Activated effector memory CD4-positive, alpha-beta T cell treated with Interleukin-2 at 50 U/mL for 16 hours (primary cell): ENCODE measurements around the gene PKDCC.
"Not testable (repeated sequence)": the region's sequence is repeated elsewhere in the genome, so short reads cannot be mapped to it uniquely, and the experiment has no call there.

ENCODE experiments used
- DNase-seq: peaks from one replicate; pipeline ENCODE4 v3.0.0-alpha.2; 2020

Gene PKDCC

DNA sequence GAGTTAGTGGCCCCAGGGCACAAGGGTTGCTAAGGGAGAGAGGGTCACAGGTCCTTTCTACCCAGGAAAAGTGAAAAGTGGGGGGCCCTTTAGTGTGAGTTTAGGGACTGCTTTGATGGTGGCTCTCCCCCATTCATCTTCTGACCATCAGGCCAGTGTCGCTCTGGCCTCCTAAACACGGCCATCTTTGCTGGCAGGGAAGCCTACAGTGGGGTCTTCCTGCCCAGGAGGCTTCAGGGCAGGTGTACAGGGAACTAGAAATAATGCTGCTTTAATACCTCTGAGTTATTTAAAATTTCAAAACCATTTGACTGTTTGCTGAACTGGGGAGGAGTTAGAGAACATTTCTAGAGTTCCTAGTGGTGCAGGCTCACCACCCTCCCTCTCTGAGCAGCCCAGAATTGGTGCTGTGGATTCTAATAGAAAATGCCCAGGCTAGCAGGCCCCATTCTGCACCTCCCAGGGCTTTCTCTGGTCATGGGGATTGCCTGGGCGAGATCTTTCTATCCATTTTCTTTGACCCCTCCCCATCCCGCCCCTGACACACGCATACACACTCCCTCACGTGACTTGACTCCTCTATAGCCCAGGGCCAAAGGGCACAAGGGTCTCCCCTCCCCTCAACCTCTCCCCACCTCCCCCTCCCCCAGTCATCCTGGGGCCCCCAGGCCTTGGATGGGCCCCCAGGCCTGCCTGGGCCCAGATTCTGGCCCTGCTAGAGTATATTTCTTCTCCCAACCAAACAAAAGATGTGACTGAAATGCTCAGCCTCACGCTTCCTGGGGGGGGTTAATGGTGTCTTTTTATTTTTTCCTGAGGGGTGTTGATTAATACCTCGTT lies 3.1 kb downstream of the PKDCC start:
- no peak for DNase-seq

DNA sequence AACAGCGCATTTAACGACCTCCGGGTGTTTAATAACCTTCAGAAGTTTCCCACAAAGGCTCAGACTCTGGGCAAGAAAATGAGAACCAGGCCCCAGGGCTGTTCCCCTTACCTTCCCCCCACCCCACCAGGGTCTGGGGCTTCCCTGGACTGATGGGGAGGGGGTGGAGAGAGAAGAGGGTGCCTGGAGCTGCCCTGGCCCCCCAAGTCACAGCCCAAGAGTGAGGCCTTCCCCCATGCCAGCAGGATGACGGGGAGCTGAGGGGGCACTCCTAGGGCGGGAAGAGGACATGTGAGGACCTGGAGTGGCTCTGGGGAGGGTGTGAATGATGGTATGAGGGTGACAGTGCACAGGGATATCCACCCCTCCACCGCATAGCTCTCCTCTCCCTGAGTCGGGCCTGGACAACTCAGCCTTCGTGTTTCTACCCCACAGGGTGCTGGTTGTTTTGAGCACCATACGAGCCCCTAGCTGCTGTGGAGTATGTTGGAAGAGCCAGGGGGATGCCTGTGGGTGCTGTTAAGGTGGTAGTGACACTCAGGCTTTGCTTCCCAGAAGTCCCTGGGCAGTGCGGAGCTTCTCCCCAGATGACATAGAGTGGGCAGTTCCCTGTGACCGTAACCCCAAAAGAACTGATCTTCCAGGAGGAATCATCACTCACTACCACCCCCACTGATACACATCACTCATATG lies 3.9 kb downstream of the PKDCC start:
- DNase-seq = no peak

DNA sequence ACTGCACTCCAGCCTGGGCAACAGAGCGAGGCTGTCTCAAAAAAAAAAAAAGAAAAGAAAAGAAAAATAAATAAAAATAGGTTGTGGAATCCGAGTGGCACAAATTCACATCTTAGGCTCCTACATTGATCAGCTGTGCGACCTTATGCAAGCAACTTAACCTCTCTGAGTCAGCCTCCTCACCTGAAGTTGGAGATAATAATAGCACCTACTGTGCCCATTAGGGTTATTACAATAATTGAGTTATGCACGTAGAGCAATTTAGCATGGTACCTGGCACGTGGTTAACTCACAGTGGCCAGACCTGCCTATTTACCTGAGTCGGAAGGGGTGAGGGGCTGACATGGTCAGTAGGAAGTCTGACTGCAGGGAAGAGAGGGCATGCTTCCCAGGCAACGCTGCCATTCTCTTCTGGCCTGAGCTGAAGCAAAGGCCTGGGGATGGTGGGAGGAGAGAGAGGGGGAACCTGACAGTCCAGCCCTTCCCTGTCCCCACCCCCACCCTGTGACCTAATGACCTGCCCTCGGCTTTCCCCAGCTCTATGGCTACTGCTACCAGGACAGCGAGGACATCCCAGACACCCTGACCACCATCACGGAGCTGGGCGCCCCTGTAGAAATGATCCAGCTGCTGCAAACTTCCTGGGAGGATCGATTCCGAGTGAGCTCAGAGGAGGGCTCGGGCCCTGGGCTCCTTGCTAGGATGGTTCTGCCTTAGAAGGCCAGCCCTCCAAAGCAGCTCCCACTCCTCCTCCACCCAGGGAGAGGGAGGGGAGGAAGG lies 5.1 kb downstream of the PKDCC start:
- no peak for DNase-seq

DNA sequence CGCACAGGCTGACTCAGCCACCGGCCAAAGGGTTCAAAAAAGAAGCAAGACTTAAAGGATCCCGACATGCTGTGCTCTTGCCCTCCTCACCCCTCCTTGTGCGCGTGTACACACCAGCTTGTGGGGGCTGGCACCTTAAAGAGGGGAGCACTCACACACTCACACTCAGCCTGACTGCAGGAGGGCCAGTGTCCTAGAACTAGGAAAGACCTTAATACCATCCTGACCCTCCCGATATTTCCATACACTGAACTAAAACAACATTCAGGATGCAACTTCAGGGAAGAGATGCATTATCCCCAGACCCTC lies 5.6 kb downstream of the PKDCC start:
- DNase-seq = no peak

DNA sequence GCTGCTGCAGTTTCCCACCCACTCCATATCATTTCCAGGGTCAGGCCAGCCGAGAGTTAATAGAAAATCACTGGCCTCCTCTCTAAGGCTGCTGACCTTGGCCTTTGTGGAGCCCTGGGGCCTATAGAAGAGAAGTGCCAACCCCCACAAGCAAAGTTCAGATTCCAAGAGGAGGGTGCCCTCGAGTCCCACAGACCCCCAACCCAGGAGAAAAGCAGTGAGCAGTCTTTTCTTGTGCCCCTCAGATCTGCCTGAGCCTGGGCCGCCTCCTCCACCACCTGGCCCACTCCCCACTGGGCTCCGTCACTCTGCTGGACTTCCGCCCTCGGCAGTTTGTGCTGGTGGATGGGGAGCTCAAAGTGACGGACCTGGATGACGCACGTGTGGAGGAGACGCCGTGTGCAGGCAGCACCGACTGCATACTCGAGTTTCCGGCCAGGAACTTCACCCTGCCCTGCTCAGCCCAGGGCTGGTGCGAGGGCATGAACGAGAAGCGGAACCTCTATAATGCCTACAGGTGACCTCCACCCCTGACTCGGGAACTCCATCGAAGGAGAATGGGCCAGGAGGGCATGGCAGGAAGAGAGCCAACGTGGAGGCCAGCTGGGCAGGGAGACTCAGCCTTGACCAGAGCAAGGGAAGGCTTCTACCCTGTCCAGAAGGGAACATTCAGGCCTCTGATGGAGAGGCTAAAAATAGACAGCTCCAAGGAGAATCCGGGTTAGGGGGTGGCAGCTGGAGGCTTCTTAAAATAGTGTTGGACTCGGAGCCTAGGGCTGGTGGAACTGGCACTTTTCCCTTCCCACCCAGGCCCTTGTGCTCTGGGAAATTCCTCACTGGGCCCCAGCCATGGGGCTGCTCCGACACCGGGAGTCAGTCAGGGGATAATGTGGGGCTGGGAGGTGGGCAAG lies 6.2 kb downstream of the PKDCC start:
- DNase-seq = no peak

DNA sequence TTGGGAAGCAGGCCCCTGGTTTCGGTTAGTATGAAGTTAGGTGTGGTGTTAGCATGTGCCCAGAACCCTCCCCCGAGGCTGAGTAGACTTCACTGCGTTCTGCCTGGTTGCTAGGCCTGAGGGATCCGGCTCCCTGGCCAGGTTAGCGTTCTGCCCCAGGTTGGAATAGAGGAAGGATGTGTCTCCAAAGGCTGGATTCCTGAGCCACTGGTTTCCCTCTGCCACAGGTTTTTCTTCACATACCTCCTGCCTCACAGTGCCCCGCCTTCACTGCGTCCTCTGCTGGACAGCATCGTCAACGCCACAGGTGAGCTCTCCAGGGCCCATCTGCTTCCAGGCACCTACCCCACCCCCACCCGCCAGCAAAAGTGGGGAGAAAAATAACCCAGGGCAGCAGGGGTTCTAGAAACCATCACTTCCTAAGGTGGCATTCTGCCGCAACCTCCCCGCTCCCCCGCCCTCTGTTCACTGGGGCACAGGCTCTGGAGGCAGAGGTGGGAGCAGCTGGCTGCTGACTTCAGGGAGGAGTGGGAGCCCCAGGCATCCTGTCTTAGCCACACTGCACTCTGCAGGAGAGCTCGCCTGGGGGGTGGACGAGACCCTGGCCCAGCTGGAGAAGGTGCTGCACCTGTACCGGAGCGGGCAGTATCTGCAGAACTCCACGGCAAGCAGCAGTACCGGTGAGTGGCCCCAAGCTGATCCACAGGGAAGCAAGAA lies 7.1 kb downstream of the PKDCC start:
- DNase-seq = no peak

DNA sequence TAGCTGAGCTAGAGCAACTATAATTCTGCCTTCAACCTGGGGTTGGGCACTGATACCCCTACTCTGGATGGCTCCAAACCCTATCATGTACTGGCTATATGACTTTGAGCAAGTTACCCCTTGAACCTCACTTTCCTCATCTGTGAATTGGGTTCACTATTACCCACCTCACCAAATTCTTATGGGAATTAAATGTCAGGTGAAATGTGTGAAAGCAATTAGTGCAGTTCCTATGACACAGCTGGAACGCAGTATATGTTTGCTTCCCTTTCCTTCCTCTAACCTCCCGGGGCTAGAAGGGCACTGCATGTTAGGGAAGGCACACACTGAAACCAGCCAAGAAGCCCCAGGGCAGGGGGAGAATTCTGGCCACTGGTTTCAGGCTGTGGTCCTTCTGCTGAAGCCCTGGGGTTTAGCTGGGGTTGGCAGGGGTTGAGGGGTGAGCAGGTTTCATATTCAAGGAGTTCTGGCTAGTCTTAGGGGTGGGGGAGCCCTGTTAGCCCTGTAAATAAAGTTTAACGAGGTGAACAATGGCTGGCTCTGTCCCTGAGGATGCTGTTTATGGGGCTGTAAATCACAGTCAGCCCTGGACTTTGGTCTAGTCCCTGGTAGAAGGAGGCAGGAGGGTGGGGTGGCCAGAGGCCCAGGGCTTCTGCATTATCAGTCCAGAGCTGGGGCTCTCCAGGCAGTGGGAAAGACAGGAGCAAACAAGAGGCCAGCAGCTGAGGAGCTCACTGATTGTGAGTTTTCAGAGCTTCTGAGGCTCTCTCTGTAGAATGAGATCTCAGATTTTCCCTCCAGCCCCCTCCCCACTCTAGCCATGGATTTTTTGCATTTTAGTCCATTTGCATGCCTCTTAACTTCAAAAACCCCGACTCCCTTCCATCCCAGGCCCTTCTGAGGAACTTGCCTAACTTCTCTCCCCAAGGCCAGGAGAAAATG lies 8.0 kb downstream of the PKDCC start:
- no peak for DNase-seq

- DNase-seq = no peak
Measured at GRCh38 chr2:42057159-42057901, 9.5 kb downstream of the PKDCC start.

DNA sequence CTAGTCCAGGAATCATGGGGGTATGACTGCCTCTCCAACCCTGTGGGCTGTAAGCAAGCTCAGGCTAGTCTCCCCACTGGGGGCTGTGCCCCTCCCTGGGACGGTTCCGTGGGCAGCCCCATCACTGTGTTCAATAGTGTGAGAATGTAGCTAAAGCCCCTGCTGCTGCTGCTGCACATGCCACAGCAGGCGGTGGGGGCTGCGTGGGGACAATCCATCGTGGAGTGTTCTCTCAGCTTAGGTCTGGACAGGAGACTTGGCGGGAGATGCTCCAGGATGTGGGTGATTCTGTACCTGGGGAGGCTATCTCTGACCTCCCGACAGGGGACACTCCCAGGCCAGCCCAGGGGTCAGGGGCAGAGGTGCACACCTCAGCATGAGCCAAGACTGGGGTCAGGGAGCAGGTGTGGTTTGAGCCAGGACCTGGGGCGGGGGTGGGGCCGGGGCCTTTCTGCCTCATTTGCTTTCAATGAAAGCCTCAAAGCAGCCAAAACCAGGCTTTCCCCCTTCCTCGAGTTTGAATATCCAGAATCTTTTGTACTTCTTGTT lies 10.2 kb downstream of the PKDCC start:
- no peak for DNase-seq

DNA sequence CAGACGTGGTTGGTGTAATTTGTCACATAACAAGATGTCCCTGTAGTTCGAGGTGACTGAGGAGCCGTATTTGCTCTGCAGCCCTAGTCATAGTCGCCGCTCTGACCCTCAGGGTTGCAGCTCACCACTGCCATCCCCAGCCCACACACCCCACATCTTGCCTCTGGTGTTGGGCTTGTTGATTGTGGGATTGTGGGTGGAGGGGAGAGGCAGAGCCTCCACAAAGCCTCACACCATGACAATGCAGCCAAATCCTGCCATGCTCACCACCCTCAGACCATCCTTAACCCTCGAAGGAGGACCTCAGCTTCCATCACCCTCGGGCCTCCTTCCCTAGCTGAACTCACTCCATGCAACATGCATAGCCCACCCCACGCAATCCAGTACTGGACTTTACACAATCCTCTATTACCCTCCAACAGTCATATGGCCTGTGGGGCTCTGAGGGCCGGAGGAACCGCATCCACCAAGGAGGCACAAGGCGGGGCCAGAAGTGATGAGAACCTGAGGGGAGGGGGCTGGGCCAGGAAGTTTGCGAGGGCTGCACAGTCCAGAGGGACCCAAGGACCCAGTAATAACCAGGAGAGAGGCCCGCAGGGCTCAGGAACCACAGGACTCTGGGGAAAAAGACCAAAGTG lies 11.6 kb downstream of the PKDCC start:
- no peak for DNase-seq

GRCh38 chr2:42060028-42060427 lies 12.2 kb downstream of the PKDCC start:
- DNase-seq = no peak

- no peak for DNase-seq
Measured at GRCh38 chr2:42060718-42061619, 13.1 kb downstream of the PKDCC start.

DNA sequence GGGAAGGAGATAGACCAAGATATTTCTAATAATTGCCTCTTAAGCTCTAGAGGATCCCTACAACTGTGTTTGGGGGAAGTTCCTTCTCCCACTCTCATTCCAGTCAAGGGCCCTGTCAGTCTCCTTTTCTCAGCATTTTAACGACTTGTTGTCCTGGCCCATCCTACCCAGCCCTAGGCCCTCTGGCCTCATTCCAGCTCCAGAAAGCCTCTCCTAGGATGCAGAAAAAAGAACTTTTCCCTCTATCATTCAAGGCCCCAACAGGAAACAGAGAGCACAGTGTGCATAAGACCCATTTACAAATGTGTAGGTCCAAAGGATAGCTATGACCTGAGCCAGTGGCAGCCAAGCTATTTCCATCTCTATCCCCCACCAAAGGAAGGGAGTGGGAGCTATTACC lies 14.0 kb downstream of the PKDCC start:
- no peak for DNase-seq

DNA sequence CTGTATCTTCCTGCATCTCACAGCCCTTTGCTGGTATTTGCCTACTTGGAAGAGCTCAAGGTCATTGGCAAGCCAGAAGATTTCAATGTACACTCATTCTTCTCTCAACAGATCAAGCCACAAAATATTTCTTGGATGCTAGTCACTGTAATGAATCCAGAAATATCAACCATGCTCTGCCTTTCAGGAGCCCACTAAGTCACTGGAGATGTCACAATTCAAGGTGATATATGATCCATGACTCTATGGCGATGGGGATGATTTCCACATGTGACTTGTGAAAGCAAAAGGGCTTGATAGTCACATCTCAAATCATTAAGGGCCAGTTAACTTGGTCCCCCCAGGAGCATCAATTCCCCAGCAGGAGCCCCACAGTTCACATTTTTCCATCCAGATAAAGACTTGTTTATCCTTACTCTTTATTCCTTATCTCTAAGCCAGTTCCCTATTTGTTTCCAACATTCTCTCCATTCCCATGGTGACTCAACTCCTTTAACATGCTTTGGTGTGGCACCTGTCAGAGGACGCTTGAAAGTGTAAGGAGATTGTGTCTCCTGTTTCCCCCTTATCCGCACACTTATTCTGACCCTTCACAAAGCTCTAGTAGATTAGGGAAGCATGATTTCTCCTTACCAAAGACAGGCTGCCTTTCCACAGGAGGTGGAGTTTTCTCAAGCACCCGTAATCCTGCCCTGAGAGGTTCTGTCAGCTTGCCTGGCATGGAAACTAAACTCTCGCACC lies 15.8 kb downstream of the PKDCC start:
- no peak for DNase-seq

- no peak for DNase-seq
Measured at GRCh38 chr2:42064417-42064942, 16.7 kb downstream of the PKDCC start.

GRCh38 chr2:42065753-42066152 lies 17.9 kb downstream of the PKDCC start:
- not testable (repeated sequence) for DNase-seq

DNA sequence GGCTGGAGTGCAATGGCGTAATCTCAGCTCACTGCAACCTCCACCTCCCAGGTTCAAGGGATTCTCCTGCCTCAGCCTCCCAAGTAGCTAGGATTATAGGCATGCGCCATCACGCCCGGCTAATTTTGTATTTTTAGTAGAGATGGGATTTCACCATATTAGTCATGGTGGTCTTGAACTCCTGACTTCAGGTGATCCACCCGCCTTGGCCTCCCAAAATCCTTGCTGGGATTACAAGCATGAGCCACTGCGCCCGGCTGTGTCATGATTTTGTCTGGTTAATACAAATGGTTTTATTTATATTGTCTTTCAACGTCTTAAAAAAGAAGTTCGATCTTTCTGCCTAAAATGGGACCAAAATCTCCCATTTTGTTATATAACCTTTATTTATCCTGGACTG lies 19.2 kb downstream of the PKDCC start:
- not testable (repeated sequence) for DNase-seq
